ENCODE results near the gene CTTNBP2NL.

CTTNBP2NL gene

GRCh38 chr1:112402682-112403643 is 6.9 kb downstream of the CTTNBP2NL start:
- Histone ChIP-seq H4K5ac (ENCODE audit: low read length) (no peak overlapping the region), H2AK5ac (ENCODE audit: low read length) (no peak overlapping the region), H3K18ac (ENCODE audit: low read length) (no peak overlapping the region), H3K9ac (ENCODE audit: low read length) (no peak overlapping the region), H2BK15ac (replicated peaks; ENCODE audit: low read depth) (no peak overlapping the region), H3K79me2 (ENCODE audit: control insufficient read depth, insufficient read depth, low read length) (peaks cover 45% of the 10 kb centered on the region), H3K56ac (ENCODE audit: low read length) (no peak overlapping the region), H3K4ac (ENCODE audit: low read depth, low read length) (no peak overlapping the region), H3K4me3 (ENCODE audit: low read length) (no peak overlapping the region), H4K8ac (ENCODE audit: low read depth, low read length) (no peak overlapping the region), H2BK120ac (ENCODE audit: low read depth, low read length) (no peak overlapping the region), H2BK5ac (ENCODE audit: low read length) (no peak overlapping the region), H3K4me1 (ENCODE audit: control insufficient read depth, low read depth, low read length) (peaks cover 7% of the 10 kb centered on the region), H3K79me1 (ENCODE audit: low read length) (peaks cover 10% of the 10 kb centered on the region), H3K27ac (ENCODE audit: low read depth, low read length) (no peak overlapping the region), H3K4me2 (ENCODE audit: low read length) (no peak overlapping the region), H3K27me3 (ENCODE audit: insufficient read depth, low read length, poor library complexity) (no peaks in the 10 kb centered on the region), H3K36me3 (ENCODE audit: control insufficient read depth, insufficient read depth, low read length) (no peaks in the 10 kb centered on the region), H3K23ac (ENCODE audit: low read length) (peak overlapping the region; percentile 11)
- WGBS (ENCODE audit: extremely low coverage, insufficient coverage, low lambda C conversion rate): no CpG with 5 or more reads among the region's 5 CpGs
- DNase-seq: no peak

DNA sequence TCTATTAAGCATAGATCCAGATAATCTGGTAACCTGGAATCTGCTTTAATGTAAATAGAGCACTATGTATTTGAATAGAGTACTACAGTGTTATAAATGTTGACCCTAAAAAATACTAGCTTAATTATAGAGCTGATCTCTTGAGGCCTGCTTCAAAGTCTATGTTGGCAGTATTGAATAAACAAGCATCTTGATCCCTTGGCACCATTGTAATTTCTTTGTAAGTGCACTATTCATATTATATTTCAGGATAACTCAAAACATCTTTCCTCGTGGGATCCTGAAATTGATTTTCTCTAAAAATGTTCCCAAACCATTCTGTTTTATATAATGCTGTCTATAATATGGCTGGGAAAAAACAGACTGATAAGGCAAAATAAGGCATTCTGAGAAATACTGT is 10.8 kb downstream of the CTTNBP2NL start:
- Histone ChIP-seq H2BK15ac (replicated peaks; ENCODE audit: low read depth) (no peak overlapping the region), H3K18ac (ENCODE audit: low read length) (no peak overlapping the region), H3K27me3 (ENCODE audit: insufficient read depth, low read length, poor library complexity) (no peaks in the 10 kb centered on the region), H2AK5ac (ENCODE audit: low read length) (no peak overlapping the region), H3K4me1 (ENCODE audit: control insufficient read depth, low read depth, low read length) (peaks cover 7% of the 10 kb centered on the region), H3K4me3 (ENCODE audit: low read length) (no peak overlapping the region), H3K36me3 (ENCODE audit: control insufficient read depth, insufficient read depth, low read length) (no peaks in the 10 kb centered on the region), H3K79me1 (ENCODE audit: low read length) (peaks cover 9% of the 10 kb centered on the region), H3K79me2 (ENCODE audit: control insufficient read depth, insufficient read depth, low read length) (peaks cover 32% of the 10 kb centered on the region), H3K9ac (ENCODE audit: low read length) (no peak overlapping the region), H2BK5ac (ENCODE audit: low read length) (no peak overlapping the region), H3K27ac (ENCODE audit: low read depth, low read length) (no peak overlapping the region), H2BK120ac (ENCODE audit: low read depth, low read length) (no peak overlapping the region), H3K56ac (ENCODE audit: low read length) (no peak overlapping the region), H3K4ac (ENCODE audit: low read depth, low read length) (no peak overlapping the region), H3K23ac (ENCODE audit: low read length) (no peak overlapping the region), H3K4me2 (ENCODE audit: low read length) (no peak overlapping the region), H4K5ac (ENCODE audit: low read length) (no peak overlapping the region), H4K8ac (ENCODE audit: low read depth, low read length) (no peak overlapping the region)
- no CpG with 5 or more reads among the region's 1 CpG for WGBS (ENCODE audit: extremely low coverage, insufficient coverage, low lambda C conversion rate)
- DNase-seq: no peak

GRCh38 chr1:112409414-112409813 is 13.4 kb downstream of the CTTNBP2NL start:
- Histone ChIP-seq H3K9ac (ENCODE audit: low read length) (no peak overlapping the region), H3K23ac (ENCODE audit: low read length) (no peak overlapping the region), H2BK5ac (ENCODE audit: low read length) (no peak overlapping the region), H2BK120ac (ENCODE audit: low read depth, low read length) (no peak overlapping the region), H3K79me1 (ENCODE audit: low read length) (peaks cover 6% of the 10 kb centered on the region), H3K4me3 (ENCODE audit: low read length) (no peak overlapping the region), H3K4ac (ENCODE audit: low read depth, low read length) (no peak overlapping the region), H4K8ac (ENCODE audit: low read depth, low read length) (no peak overlapping the region), H3K27ac (ENCODE audit: low read depth, low read length) (no peak overlapping the region), H4K5ac (ENCODE audit: low read length) (no peak overlapping the region), H3K18ac (ENCODE audit: low read length) (no peak overlapping the region), H3K4me2 (ENCODE audit: low read length) (no peak overlapping the region), H3K56ac (ENCODE audit: low read length) (no peak overlapping the region), H3K79me2 (ENCODE audit: control insufficient read depth, insufficient read depth, low read length) (peaks cover 19% of the 10 kb centered on the region), H3K4me1 (ENCODE audit: control insufficient read depth, low read depth, low read length) (no peaks in the 10 kb centered on the region), H2BK15ac (replicated peaks; ENCODE audit: low read depth) (no peak overlapping the region), H3K27me3 (ENCODE audit: insufficient read depth, low read length, poor library complexity) (no peaks in the 10 kb centered on the region), H2AK5ac (ENCODE audit: low read length) (no peak overlapping the region), H3K36me3 (ENCODE audit: control insufficient read depth, insufficient read depth, low read length) (no peaks in the 10 kb centered on the region)
- no CpG with 5 or more reads among the region's 2 CpGs for WGBS (ENCODE audit: extremely low coverage, insufficient coverage, low lambda C conversion rate)
- no peak for DNase-seq

- H3K36me3 ChIP-seq (ENCODE audit: control insufficient read depth, insufficient read depth, low read length): no peaks in the 10 kb centered on the region
- H3K27me3 ChIP-seq (ENCODE audit: insufficient read depth, low read length, poor library complexity): no peaks in the 10 kb centered on the region
- H4K5ac ChIP-seq (ENCODE audit: low read length): no peak overlapping the region
- no peak overlapping the region for H3K18ac ChIP-seq (ENCODE audit: low read length)
- H3K79me1 ChIP-seq (ENCODE audit: low read length): peaks cover 6% of the 10 kb centered on the region
- H2BK5ac ChIP-seq (ENCODE audit: low read length): no peak overlapping the region
- no peak overlapping the region for H3K4me3 ChIP-seq (ENCODE audit: low read length)
- H3K4me2 ChIP-seq (ENCODE audit: low read length): no peak overlapping the region
- H3K4me1 ChIP-seq (ENCODE audit: control insufficient read depth, low read depth, low read length): no peaks in the 10 kb centered on the region
- H2AK5ac ChIP-seq (ENCODE audit: low read length): no peak overlapping the region
- H3K56ac ChIP-seq (ENCODE audit: low read length): no peak overlapping the region
- peaks cover 17% of the 10 kb centered on the region for H3K79me2 ChIP-seq (ENCODE audit: control insufficient read depth, insufficient read depth, low read length)
- H3K4ac ChIP-seq (ENCODE audit: low read depth, low read length): no peak overlapping the region
- H2BK120ac ChIP-seq (ENCODE audit: low read depth, low read length): no peak overlapping the region
- DNase-seq: no peak
- H2BK15ac ChIP-seq (replicated peaks; ENCODE audit: low read depth): no peak overlapping the region
- H3K27ac ChIP-seq (ENCODE audit: low read depth, low read length): no peak overlapping the region
- no peak overlapping the region for H4K8ac ChIP-seq (ENCODE audit: low read depth, low read length)
- no peak overlapping the region for H3K9ac ChIP-seq (ENCODE audit: low read length)
- H3K23ac ChIP-seq (ENCODE audit: low read length): no peak overlapping the region
- WGBS (ENCODE audit: extremely low coverage, insufficient coverage, low lambda C conversion rate): no CpG with 5 or more reads among the region's 2 CpGs
Observed at GRCh38 chr1:112410673-112411072, 14.7 kb downstream of the CTTNBP2NL start.

DNA sequence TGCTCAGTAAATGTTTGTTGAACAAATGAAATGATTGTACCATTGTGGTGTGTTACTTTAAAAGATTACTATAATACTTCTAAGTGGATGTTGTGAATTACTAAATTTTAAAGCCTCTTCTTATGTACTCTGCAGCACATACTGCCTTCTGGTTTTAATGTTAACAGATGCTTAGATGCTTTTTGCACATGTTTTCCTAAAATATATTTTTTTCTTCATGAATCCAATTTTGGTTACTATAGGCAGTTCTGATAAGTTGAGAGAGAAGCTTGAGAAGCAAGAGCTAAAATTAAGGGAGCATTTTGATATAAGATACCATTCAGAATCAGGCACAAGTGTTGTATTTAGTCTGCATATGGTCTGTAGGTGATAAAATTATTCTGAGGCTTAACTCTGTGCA is 21.3 kb downstream of the CTTNBP2NL start:
- Histone ChIP-seq H2BK5ac (ENCODE audit: low read length) (no peak overlapping the region), H3K4me2 (ENCODE audit: low read length) (no peak overlapping the region), H2BK15ac (replicated peaks; ENCODE audit: low read depth) (no peak overlapping the region), H3K27ac (ENCODE audit: low read depth, low read length) (no peak overlapping the region), H2AK5ac (ENCODE audit: low read length) (no peak overlapping the region), H3K4me3 (ENCODE audit: low read length) (no peak overlapping the region), H4K5ac (ENCODE audit: low read length) (no peak overlapping the region), H3K23ac (ENCODE audit: low read length) (no peak overlapping the region), H3K79me1 (ENCODE audit: low read length) (no peaks in the 10 kb centered on the region), H3K18ac (ENCODE audit: low read length) (no peak overlapping the region), H3K9ac (ENCODE audit: low read length) (no peak overlapping the region), H4K8ac (ENCODE audit: low read depth, low read length) (no peak overlapping the region), H3K4ac (ENCODE audit: low read depth, low read length) (no peak overlapping the region), H2BK120ac (ENCODE audit: low read depth, low read length) (no peak overlapping the region), H3K36me3 (ENCODE audit: control insufficient read depth, insufficient read depth, low read length) (no peaks in the 10 kb centered on the region), H3K4me1 (ENCODE audit: control insufficient read depth, low read depth, low read length) (no peaks in the 10 kb centered on the region), H3K56ac (ENCODE audit: low read length) (no peak overlapping the region), H3K27me3 (ENCODE audit: insufficient read depth, low read length, poor library complexity) (no peaks in the 10 kb centered on the region), H3K79me2 (ENCODE audit: control insufficient read depth, insufficient read depth, low read length) (no peaks in the 10 kb centered on the region)
- no peak for DNase-seq

All from mesendoderm (in vitro differentiated cells).